Measurements from ENCODE around the gene GALK1.
"Not testable (repeated sequence)": the region's sequence is repeated elsewhere in the genome, so short reads cannot be mapped to it uniquely, and the experiment has no call there.

The GALK1 gene

GRCh38 chr17:75767881-75768280, 2.9 kb upstream of the GALK1 start:
- in situ Hi-C loops (cut with HindIII; ENCODE audit: low sequenced_read_pairs) = no loop called here

- in situ Hi-C loops (cut with HindIII; ENCODE audit: low sequenced_read_pairs) = no loop called here
Observed at GRCh38 chr17:75765981-75766380, 989 bp upstream of the GALK1 start.

GRCh38 chr17:75764417-75764710, 628 bp downstream of the GALK1 start:
- in situ Hi-C loops (cut with HindIII; ENCODE audit: low sequenced_read_pairs) = no loop called here

- in situ Hi-C loops (cut with HindIII; ENCODE audit: low sequenced_read_pairs) = no loop called here
Observed at GRCh38 chr17:75763613-75764416, 1.2 kb downstream of the GALK1 start.

- in situ Hi-C loops (cut with HindIII; ENCODE audit: low sequenced_read_pairs) = no loop called here
Observed at GRCh38 chr17:75763269-75763607, 1.8 kb downstream of the GALK1 start.

- in situ Hi-C loops (cut with HindIII; ENCODE audit: low sequenced_read_pairs) = no loop called here
Observed at GRCh38 chr17:75762513-75763268, 2.3 kb downstream of the GALK1 start.

GRCh38 chr17:75759978-75760640, 4.9 kb downstream of the GALK1 start:
- in situ Hi-C loops (cut with HindIII; ENCODE audit: low sequenced_read_pairs) = not testable (repeated sequence)

- in situ Hi-C loops (cut with HindIII; ENCODE audit: low sequenced_read_pairs) = no loop called here
Observed at GRCh38 chr17:75759457-75759856, 5.5 kb downstream of the GALK1 start.

- in situ Hi-C loops (cut with HindIII; ENCODE audit: low sequenced_read_pairs) = no loop called here
Observed at GRCh38 chr17:75758131-75758905, 6.7 kb downstream of the GALK1 start.

GRCh38 chr17:75757086-75757681, 7.8 kb downstream of the GALK1 start:
- in situ Hi-C loops (cut with HindIII; ENCODE audit: low sequenced_read_pairs) = no loop called here

- in situ Hi-C loops (cut with HindIII; ENCODE audit: low sequenced_read_pairs) = no loop called here
Observed at GRCh38 chr17:75756451-75757085, 8.4 kb downstream of the GALK1 start.

- in situ Hi-C loops (cut with HindIII; ENCODE audit: low sequenced_read_pairs) = no loop called here
Observed at GRCh38 chr17:75755990-75756389, 9.0 kb downstream of the GALK1 start.

GRCh38 chr17:75755205-75755901, 9.6 kb downstream of the GALK1 start:
- in situ Hi-C loops (cut with HindIII; ENCODE audit: low sequenced_read_pairs) = no loop called here

- in situ Hi-C loops (cut with HindIII; ENCODE audit: low sequenced_read_pairs) = no loop called here
Observed at GRCh38 chr17:75754378-75755204, 10.4 kb downstream of the GALK1 start.

- in situ Hi-C loops (cut with HindIII; ENCODE audit: low sequenced_read_pairs) = no loop called here
Observed at GRCh38 chr17:75753514-75754377, 11.2 kb downstream of the GALK1 start.

GRCh38 chr17:75752802-75753513, 12.0 kb downstream of the GALK1 start:
- in situ Hi-C loops (cut with HindIII; ENCODE audit: low sequenced_read_pairs) = no loop called here

- in situ Hi-C loops (cut with HindIII; ENCODE audit: low sequenced_read_pairs) = no loop called here
Observed at GRCh38 chr17:75752405-75752709, 12.6 kb downstream of the GALK1 start.

All from DLD1 (cell line).